Ramos (cell line): ENCODE measurements around the gene NSUN3.

Experiments
- in situ Hi-C: fragments of 300-500 bp; cut with MboI; formaldehyde crosslinking; loops from one replicate; pipeline ENCODE4 v1.14.3; 2022; ENCODE audit warnings: low sequenced_read_pairs; ENCODE audit not compliant: unreplicated experiment

NSUN3 gene

GRCh38 chr3:94176988-94177745 lies 114.3 kb downstream of the NSUN3 start:
- in situ Hi-C loops = no loop called here
